ENCODE data around the gene AUNIP. TPM values are rescaled to one million over a fixed set of nuclear protein-coding genes. Genes with fewer than 3 reads are reported as not detected.

AUNIP gene
- total and polyA plus RNA-seq, 2 donors: 0.59 to 4.5 TPM

GRCh38 chr1:25790472-25790871, 68.8 kb downstream of the AUNIP start:
- Histone ChIP-seq H3K4me3 (ENCODE audit: low read length in 2 of 2) (no peak overlapping the region), H3K4me1 (ENCODE audit: control insufficient read depth in 2 of 2, insufficient read depth in 2 of 2, low read length in 2 of 2) (no peaks in the 10 kb centered on the region), H3K9me3 (ENCODE audit: control insufficient read depth in 2 of 2, insufficient read depth in 1 of 2, low read length in 1 of 2) (no peaks in the 10 kb centered on the region), H3K27me3 (ENCODE audit: control insufficient read depth in 2 of 2, insufficient read depth in 1 of 2, low read length in 1 of 2) (peaks cover 0 to 12% of the 10 kb centered on the region in 2 donors), H3K27ac (ENCODE audit: low read depth in 1 of 2, low read length in 1 of 2) (no peak overlapping the region), H3K36me3 (ENCODE audit: control insufficient read depth in 2 of 2, insufficient read depth in 2 of 2, low read length in 1 of 2) (no peaks in the 10 kb centered on the region)
- DNase-seq (ENCODE audit: low read depth in 6 of 9, low spot score in 9 of 9): no peak
- 94% methylated on average over 6 of the region's 6 CpGs for WGBS

GRCh38 chr1:25787760-25788166, 71.5 kb downstream of the AUNIP start:
- no peaks in the 10 kb centered on the region for H3K4me1 ChIP-seq (ENCODE audit: control insufficient read depth in 2 of 2, insufficient read depth in 2 of 2, low read length in 2 of 2)
- H3K36me3 ChIP-seq (ENCODE audit: control insufficient read depth in 2 of 2, insufficient read depth in 2 of 2, low read length in 1 of 2): no peaks in the 10 kb centered on the region
- peaks cover 0 to 22% of the 10 kb centered on the region in 2 donors for H3K27me3 ChIP-seq (ENCODE audit: control insufficient read depth in 2 of 2, insufficient read depth in 1 of 2, low read length in 1 of 2)
- DNase-seq (ENCODE audit: low read depth in 6 of 9, low spot score in 9 of 9): no peak
- WGBS: 96% methylated on average over 5 of the region's 5 CpGs
- no peak overlapping the region for H3K27ac ChIP-seq (ENCODE audit: low read depth in 1 of 2, low read length in 1 of 2)
- H3K9me3 ChIP-seq (ENCODE audit: control insufficient read depth in 2 of 2, insufficient read depth in 1 of 2, low read length in 1 of 2): no peaks in the 10 kb centered on the region
- no peak overlapping the region for H3K4me3 ChIP-seq (ENCODE audit: low read length in 2 of 2)

GRCh38 chr1:25786887-25787759, 72.1 kb downstream of the AUNIP start:
- H3K4me3 ChIP-seq (ENCODE audit: low read length in 2 of 2): no peak overlapping the region
- peaks cover 0 to 28% of the 10 kb centered on the region in 2 donors for H3K27me3 ChIP-seq (ENCODE audit: control insufficient read depth in 2 of 2, insufficient read depth in 1 of 2, low read length in 1 of 2)
- no peak for DNase-seq (ENCODE audit: low read depth in 6 of 9, low spot score in 9 of 9)
- no peaks in the 10 kb centered on the region for H3K36me3 ChIP-seq (ENCODE audit: control insufficient read depth in 2 of 2, insufficient read depth in 2 of 2, low read length in 1 of 2)
- H3K4me1 ChIP-seq (ENCODE audit: control insufficient read depth in 2 of 2, insufficient read depth in 2 of 2, low read length in 2 of 2): no peaks in the 10 kb centered on the region
- 93% methylated on average over 11 of the region's 11 CpGs for WGBS
- H3K9me3 ChIP-seq (ENCODE audit: control insufficient read depth in 2 of 2, insufficient read depth in 1 of 2, low read length in 1 of 2): peaks cover 0 to 4% of the 10 kb centered on the region in 2 donors
- peak overlapping the region in 1 of 2 donors; percentile 56 for H3K27ac ChIP-seq (ENCODE audit: low read depth in 1 of 2, low read length in 1 of 2)

- H3K27ac ChIP-seq (ENCODE audit: low read depth in 1 of 2, low read length in 1 of 2): no peak overlapping the region
- no peak for DNase-seq (ENCODE audit: low read depth in 6 of 9, low spot score in 9 of 9)
- no peaks in the 10 kb centered on the region for H3K4me1 ChIP-seq (ENCODE audit: control insufficient read depth in 2 of 2, insufficient read depth in 2 of 2, low read length in 2 of 2)
- H3K36me3 ChIP-seq (ENCODE audit: control insufficient read depth in 2 of 2, insufficient read depth in 2 of 2, low read length in 1 of 2): no peaks in the 10 kb centered on the region
- H3K9me3 ChIP-seq (ENCODE audit: control insufficient read depth in 2 of 2, insufficient read depth in 1 of 2, low read length in 1 of 2): peaks cover 0 to 4% of the 10 kb centered on the region in 2 donors
- no peak overlapping the region for H3K4me3 ChIP-seq (ENCODE audit: low read length in 2 of 2)
- WGBS: 93% methylated on average over 10 of the region's 10 CpGs
- H3K27me3 ChIP-seq (ENCODE audit: control insufficient read depth in 2 of 2, insufficient read depth in 1 of 2, low read length in 1 of 2): peaks cover under 1 to 35% of the 10 kb centered on the region in 2 donors
These were observed 73.8 kb downstream of the AUNIP start for GRCh38 chr1:25785333-25786067.

GRCh38 chr1:25784575-25785051, 74.6 kb downstream of the AUNIP start:
- Histone ChIP-seq H3K4me1 (ENCODE audit: control insufficient read depth in 2 of 2, insufficient read depth in 2 of 2, low read length in 2 of 2) (no peaks in the 10 kb centered on the region), H3K27ac (ENCODE audit: low read depth in 1 of 2, low read length in 1 of 2) (no peak overlapping the region), H3K4me3 (ENCODE audit: low read length in 2 of 2) (no peak overlapping the region), H3K9me3 (ENCODE audit: control insufficient read depth in 2 of 2, insufficient read depth in 1 of 2, low read length in 1 of 2) (peaks cover 0 to 4% of the 10 kb centered on the region in 2 donors), H3K27me3 (ENCODE audit: control insufficient read depth in 2 of 2, insufficient read depth in 1 of 2, low read length in 1 of 2) (peaks cover 3 to 37% of the 10 kb centered on the region in 2 donors), H3K36me3 (ENCODE audit: control insufficient read depth in 2 of 2, insufficient read depth in 2 of 2, low read length in 1 of 2) (no peaks in the 10 kb centered on the region)
- no peak for DNase-seq (ENCODE audit: low read depth in 6 of 9, low spot score in 9 of 9)
- WGBS: 93% methylated on average over 9 of the region's 9 CpGs

Other genes with a start within 250 kb of the AUNIP start
- 9.7 TPM for gene MAN1C1, start 242.7 kb downstream of the AUNIP start, total RNA-seq
- gene MAN1C1, start 242.7 kb downstream of the AUNIP start, polyA plus RNA-seq: 18.4 TPM
- 4.8 TPM for gene SELENON, start 59.3 kb downstream of the AUNIP start, total RNA-seq
- 17.4 TPM for gene SELENON, start 59.3 kb downstream of the AUNIP start, polyA plus RNA-seq
- 21.5 TPM for gene MTFR1L, start 39.5 kb downstream of the AUNIP start, total RNA-seq
- gene MTFR1L, start 39.5 kb downstream of the AUNIP start, polyA plus RNA-seq: 53.9 TPM
- 2.5 TPM for gene PAQR7, start 16.3 kb upstream of the AUNIP start, total RNA-seq
- 2.9 TPM for gene PAQR7, start 16.3 kb upstream of the AUNIP start, polyA plus RNA-seq
- gene STMN1, start 47.0 kb upstream of the AUNIP start, total RNA-seq: 1,468 TPM
- 472 TPM for gene STMN1, start 47.0 kb upstream of the AUNIP start, polyA plus RNA-seq
- 73.1 TPM for gene PAFAH2, start 138.6 kb upstream of the AUNIP start, total RNA-seq
- 28.2 TPM for gene PAFAH2, start 138.6 kb upstream of the AUNIP start, polyA plus RNA-seq
- gene EXTL1, start 162.3 kb upstream of the AUNIP start, total RNA-seq: 0.09 TPM
- 0.14 TPM for gene EXTL1, start 162.3 kb upstream of the AUNIP start, polyA plus RNA-seq
- 0.05 TPM for gene SLC30A2, start 186.7 kb upstream of the AUNIP start, total RNA-seq
- 0.41 TPM for gene SLC30A2, start 186.7 kb upstream of the AUNIP start, polyA plus RNA-seq
- gene TRIM63, start 208.2 kb upstream of the AUNIP start, total RNA-seq: 0.09 TPM
- gene TRIM63, start 208.2 kb upstream of the AUNIP start, polyA plus RNA-seq: 1.0 TPM

Data from thymus (tissue), 11 donors.